HG03108 (cell line): ENCODE results near the gene OR2A42.
"Not testable (repeated sequence)": the region's sequence is repeated elsewhere in the genome, so short reads cannot be mapped to it uniquely, and the experiment has no call there.

Experiments
- ATAC-seq: cut with Tn5 transposase; IDR thresholded peaks from one replicate; pipeline ENCODE4 v1.9.1; 2021; ENCODE audit warnings: moderate library complexity; ENCODE audit not compliant: unreplicated experiment

The OR2A42 gene

GRCh38 chr7:144226866-144227265 lies 12.5 kb downstream of the OR2A42 start:
- ATAC-seq: not testable (repeated sequence)

GRCh38 chr7:144223675-144224074 lies 15.7 kb downstream of the OR2A42 start:
- ATAC-seq: not testable (repeated sequence)

DNA sequence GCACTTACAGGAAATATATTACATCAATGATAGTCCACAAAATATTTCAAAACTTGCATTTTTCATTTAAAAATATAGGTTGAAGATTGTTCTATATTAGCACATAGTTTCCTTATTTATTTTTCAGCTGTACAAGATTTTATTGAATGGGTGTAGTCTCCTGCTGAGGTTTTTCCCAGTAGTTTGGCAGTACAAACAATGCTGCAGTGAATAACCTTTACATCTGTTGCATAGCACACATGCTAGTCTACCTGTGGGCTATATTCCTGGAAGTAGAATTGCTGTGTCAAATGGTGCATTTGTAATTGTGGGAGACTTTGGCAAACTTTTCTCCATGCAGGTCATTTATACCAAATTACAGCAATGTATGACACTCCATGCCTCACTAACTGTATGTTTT lies 18.9 kb downstream of the OR2A42 start:
- ATAC-seq: not testable (repeated sequence)

- ATAC-seq: not testable (repeated sequence)
Measured at GRCh38 chr7:144219149-144219548, 20.3 kb downstream of the OR2A42 start.

GRCh38 chr7:144218581-144218980 lies 20.8 kb downstream of the OR2A42 start:
- not testable (repeated sequence) for ATAC-seq

GRCh38 chr7:144217200-144217599 lies 22.2 kb downstream of the OR2A42 start:
- ATAC-seq: not testable (repeated sequence)

DNA sequence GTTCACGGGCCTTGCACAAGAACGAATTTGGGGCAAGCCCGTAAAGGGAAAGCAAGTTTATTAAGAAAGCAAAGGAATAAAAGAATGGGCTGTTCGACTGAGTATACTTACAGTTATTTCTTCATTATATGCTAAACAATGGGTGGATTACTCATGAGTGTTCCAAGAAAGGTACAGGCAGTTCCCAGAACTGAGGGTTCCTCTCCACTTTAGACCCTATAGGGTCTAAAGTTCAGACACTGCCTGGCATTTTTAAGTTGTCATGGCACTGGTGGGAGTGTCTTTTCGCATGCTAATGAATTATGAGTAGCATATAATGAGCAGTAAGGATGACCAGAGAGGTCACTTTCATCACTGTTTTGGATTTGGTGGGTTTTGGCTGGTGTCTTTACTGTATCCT lies 34.1 kb downstream of the OR2A42 start:
- not testable (repeated sequence) for ATAC-seq

- not testable (repeated sequence) for ATAC-seq
Measured at GRCh38 chr7:144203086-144203485, 36.3 kb downstream of the OR2A42 start.

DNA sequence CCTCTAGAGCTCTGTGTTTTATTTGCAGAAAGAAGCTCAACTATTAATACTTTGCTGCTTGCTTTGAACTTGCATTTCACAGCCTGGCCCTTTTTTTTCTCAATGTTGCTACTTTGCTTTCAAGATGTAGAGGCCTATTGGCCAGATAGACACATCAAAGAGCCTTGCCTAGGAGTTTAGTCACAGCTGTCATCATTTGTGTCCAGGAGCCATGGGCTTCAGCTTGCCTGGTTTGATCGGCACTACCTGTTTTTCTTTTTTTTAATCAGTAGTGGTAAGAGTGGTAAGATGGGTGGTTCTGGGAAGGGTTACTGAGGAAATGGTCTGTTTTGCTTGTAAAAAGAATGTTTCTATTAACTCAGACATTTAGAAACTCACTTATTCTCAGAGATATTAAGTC lies 37.4 kb downstream of the OR2A42 start:
- peak; percentile 29 for ATAC-seq

DNA sequence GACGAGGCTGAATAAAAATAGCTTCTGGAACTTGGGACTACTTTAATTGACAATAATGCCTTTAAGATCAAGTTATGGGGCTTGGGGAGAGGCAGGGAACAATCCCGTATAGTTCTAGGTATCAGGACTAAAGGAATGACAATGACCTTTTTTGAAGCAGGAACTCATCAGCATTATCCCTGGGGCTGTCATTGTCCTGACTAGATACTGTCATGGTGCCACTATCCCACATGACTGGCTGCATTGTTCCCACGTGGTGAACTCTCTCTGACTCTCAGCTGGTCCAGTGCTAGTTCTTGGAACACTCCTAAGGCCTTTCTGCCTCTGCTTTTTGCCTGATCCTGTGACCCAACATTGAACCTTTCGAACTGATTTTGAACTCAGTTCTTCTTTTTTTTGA lies 40.5 kb downstream of the OR2A42 start:
- ATAC-seq: not testable (repeated sequence)

DNA sequence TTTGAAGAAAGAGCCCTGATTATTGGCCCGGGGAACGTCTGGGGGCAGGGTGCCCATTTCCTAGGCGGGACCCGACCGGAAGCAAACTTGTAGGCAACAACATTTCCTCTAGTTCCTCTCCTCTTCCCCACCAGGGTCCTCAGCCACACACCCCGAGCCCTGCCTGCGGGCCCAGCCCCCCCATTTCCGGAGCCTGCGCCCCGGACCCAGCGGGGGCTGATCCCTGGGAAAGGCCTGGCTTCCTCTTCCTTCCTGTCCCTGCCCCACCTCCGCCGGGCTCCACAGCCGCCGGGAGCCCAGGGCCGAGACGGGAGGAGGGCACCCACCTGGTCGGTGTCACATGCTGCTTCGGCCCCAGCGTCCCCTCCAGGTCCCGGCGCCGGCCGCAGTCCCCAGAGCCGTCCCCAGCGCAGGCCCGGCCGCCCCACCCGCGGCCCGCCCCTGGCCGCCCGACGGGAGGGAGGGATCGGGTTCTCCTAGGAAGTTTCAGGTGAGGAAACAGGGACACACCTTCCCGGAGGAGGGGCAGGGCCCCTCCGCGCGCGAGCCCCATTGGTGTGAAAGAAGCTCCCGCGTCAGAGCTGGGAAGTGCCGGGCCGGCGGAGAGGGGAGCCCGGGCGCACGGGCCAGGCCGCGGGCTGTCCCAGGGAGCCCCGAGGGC lies 44.1 kb downstream of the OR2A42 start, which contains the start of gene ARHGEF35:
Gene ARHGEF35 (minus strand): TSS at position 622 of the 661 bp plus-strand sequence. CDS start 7,450 bp downstream, outside the sequence.
- ATAC-seq: peak; percentile 55

DNA sequence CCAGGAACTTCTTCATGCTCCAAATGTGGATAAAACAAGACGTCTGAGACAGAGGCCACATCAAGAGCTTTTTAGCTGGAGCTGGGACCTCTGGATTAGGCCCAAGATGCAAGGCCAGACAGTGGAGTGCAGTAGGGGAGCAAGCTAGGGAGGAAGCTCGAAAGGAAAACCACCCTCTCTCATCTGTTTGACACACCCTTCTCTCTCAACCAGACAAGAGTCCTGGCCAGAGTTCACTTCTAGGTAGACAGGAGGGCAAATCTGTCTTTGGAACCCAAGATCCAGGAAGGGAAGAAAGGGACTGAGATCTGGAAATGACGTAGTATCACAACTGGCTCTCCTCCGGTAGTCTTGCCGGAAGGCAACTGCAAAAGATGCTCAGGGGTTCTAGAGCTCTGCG lies 45.0 kb downstream of the OR2A42 start:
- not testable (repeated sequence) for ATAC-seq

- ATAC-seq: not testable (repeated sequence)
Measured at GRCh38 chr7:144193782-144194181, 45.6 kb downstream of the OR2A42 start.

DNA sequence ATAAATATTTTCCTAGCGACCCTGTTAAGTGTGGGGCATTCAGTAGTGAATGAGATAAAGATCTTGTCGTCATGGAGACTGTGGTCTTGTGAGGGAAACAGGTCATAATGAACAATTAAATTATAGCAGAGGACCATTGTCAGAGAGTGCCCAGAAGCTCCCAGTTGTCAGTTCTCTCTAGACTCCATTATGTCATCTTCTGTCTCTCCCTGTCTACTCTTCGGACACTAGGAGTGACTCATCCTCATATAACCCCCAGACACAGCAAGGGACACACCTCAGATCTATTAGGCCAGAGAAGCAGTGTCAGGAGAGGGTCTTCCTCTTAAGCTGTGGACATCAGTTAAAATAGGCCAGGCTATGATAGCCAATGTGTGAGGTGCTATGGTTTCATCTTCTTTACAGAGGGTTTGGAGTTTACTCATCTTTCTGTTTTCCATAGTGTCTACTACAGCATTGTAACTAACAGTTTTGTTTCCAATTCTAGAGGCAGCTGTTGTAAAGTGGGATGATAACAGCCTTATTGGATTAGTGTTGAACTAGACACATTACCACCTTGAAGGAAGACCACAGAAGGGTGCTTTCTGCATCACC lies 50.7 kb downstream of the OR2A42 start:
- not testable (repeated sequence) for ATAC-seq

GRCh38 chr7:144187848-144188247 lies 51.6 kb downstream of the OR2A42 start:
- ATAC-seq: not testable (repeated sequence)

DNA sequence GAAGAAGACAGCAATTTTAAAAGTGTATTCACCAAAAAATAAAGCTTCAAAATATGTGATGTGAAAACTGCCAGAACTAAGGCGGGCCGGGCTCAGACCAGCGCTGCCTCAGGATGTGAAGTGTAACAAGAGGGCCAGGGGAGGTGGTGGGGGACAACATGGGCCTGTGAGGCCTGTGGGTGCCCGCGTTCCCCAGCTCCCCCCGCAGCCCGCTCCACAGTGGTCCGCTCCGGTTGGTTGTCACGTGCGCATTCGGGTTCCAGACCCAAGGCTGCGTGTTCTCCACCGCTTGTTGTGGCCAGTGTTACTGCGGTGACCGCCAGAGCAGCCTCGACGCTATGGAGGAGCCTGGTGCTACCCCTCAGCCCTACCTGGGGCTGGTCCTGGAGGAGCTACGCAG lies 56.2 kb downstream of the OR2A42 start, which contains the start of gene CTAGE4:
Gene CTAGE4 (plus strand): TSS at position 301 of the 400 bp plus-strand sequence. CDS start 38 bp downstream, at position 339.
- not testable (repeated sequence) for ATAC-seq

DNA sequence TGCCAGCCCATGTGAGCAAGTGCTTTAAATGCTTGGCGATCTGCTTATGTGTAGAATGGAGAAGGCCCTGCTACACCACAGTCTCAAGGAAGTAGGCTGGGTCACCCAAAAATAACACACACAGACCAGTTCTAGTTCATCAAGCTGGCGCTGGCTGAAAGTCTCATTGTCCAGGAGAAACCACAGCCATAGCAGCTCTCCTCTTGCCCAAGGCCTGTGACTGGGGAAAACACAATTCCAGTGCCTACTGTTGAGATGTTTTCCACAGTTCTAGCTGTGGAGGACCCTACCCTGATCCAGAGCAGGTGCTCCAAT lies 60.3 kb downstream of the OR2A42 start:
- ATAC-seq: peak; percentile 49

GRCh38 chr7:144178380-144179164 lies 60.8 kb downstream of the OR2A42 start:
- ATAC-seq: peak; percentile 87
